GM21528 (cell line): Measurements from ENCODE around the gene DOCK11.

ENCODE experiments used
- ATAC-seq: cut with Tn5 transposase; IDR thresholded peaks from one replicate; pipeline ENCODE4 v1.9.1; 2021; ENCODE audit warnings: mild to moderate bottlenecking, moderate library complexity; ENCODE audit not compliant: unreplicated experiment, low FRiP score

DOCK11 gene

DNA sequence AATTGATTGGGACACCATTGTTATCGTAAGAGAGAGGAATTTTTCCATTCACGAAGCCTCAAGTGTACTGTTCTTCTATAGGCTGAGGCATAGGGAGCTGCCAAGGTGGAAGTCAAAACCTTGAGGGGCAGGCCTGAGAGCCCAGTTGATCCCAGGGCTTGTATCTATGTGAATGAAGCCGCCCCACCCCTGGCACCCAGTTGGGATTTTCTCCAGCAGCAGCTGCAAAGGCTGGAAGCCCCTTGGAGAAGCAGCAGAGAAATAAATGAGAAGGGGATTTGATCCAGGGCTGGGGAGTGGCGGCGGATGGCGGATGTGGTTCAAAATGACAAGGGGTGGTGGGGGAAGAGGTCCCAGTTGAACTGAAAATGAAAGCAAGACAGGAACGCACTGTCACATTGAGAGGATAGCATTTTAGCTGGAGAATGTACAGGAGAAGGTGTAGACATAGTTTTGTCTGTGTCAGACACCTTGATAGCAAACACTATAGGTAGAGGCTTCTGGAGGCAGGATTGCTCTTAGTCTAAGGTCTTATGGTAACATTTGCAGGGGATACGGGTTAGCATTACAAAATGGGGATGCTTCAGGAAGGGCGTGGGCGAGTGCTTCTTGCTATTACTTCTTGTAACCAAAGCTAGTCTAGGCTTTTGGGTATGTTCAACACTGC, 32.6 kb downstream of the DOCK11 start:
- peak; percentile 75 for ATAC-seq

DNA sequence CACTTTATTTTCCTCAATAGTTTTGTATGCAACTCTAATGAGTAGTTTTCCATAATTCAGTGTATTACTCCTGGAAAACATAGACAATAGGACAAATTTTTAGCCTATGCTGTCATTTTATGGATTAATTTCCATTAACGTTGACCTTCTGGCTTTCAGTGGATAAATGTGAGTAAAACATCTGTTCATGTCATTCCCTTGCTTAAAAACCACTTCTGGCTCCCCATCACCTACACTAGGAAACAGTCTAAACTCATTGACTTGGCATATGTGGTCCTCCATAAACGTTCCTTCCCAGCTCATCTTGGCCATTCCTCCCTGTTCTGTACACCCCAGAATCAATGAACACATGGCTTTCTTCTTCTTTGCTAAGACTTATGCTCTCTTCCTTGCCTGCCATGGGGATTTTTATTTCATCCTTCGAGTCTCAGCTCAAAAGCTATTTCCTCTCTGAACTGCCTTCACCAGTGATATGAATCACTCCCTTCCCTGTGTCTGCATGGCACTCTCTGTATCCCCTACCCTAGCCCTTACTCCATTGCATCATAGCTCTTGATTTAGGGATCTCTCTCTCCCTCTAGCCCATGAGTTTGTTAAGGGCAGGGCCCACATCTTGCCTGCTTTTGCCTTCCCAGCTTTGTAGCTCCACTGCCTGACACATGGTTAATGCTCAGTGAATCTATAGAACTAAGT, 34.8 kb downstream of the DOCK11 start:
- no peak for ATAC-seq

DNA sequence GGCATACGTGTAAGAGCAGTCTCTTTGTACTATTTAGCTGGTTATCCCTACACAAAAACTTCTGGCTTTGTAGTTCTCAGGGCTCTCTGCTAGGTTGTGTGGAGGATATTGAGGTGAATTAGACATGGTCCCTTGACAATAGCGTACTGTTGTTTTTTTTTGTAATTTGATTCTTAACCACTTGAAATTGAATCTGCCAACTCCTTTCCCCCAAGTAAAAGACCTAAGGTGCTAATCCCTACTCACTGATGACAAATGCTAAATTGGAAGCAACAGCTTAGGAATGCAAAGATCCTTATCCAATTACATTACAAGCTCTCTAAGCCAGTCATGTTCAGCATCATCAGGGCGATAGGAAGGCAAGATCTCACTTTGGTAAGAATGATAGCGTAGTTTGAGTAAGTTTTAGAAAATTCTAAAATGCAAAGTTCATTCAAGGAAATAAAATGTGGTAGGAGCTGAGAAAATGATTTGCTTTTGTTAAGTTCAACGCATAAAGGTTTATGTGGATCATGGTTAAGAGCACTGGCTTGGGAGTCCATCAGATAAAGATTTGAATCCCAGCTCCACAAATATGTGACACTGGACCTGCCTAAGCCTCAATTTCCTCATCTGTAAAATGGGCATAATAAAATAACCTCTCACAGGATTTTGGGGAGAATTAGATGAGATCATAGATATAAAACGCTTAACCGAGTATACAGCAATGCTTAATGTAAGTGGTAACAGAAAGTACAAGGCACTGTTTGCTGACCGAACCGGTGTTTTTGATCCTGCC, 39.3 kb downstream of the DOCK11 start:
- no peak for ATAC-seq

DNA sequence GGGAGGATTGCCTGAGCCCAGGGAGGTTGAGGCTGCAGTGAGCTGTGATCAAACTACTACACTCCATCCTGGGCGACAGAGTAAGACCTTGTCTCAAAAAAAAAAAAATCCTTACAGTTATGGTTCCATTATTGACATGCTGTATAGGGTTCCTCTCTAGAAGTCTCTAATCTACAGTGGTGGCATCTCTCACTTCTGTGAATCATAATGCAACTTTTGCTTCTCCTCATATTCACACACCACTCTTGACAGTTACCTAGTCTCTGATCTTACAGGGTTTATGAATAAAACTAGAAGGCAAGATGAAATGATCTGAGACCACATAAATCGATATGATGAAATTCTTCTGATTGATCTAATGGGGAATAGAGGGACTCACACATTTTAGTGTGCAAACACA, 40.6 kb downstream of the DOCK11 start:
- ATAC-seq = peak; percentile 66

DNA sequence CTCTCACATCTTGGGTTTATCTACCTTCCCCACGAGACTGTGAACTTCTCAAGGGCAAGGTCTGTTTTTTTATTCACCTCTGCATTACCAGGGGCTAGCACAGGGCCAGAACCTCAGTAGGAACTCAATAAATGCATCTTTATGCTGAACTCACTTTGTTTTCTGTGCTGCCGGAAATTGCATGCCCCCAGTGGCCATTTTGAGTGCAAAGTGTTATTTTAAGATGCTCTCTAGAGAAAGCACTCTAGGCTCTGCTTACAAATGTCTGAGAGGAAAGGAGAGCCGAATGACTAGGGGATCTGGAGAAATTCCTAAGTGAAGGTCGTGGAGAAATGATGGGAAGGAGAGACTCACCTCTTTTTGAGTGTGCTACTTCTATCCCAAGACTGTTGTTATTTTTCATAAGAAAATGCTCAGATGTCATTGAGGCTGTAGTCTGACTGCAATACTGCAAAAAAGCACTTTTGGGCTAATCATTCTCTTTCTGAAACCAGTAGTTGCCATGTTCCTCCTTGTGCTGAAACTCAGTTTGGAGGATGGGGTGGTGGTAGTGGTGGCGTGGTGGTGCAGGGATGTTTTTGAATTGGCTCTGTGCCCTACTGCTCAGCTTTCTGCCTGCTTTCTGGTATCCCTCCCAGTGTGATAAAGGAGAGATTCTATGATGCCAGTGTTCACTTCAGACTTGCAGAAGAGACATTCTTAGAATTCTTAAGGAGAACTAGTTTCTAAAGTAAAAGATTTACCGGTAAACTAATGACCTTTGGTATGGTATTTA, 41.3 kb downstream of the DOCK11 start:
- peak; percentile 85 for ATAC-seq

DNA sequence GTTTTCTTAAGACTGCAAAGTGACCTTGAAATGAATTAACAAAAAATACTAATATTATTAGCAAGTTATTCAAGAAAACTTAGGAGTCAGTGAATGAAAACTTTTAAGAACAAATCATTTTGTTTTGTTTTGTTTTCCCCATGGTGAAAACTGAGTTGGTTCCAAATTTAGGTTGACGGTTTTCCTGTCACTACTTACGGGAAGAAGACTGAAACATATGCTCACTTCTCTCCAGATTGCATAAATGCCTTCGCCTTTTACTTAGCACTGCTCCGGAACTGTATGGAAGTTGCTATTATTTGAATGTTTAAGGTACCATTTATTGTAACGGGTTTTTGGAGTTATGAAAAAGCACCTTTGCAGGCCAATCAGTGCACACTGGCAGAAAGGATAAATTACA, 42.8 kb downstream of the DOCK11 start:
- no peak for ATAC-seq

DNA sequence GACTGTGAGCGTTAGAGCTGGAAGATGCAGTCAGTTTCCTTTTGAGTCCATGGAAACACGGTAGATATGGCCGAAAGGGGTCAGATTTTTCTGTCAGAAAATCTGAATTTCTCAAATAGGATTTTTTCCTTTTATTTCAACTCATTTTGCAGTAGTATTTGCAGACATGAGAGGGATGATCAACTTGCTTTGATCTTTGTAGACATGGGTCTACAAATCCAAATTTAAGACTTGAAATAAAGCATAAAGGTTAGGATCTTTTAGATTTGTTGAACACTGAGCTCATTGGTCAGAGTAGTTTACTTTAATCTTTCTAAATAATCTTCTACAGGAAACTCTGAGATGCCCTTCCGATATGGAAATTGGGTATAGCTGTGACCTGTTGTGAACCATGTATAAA, 44.7 kb downstream of the DOCK11 start:
- no peak for ATAC-seq

DNA sequence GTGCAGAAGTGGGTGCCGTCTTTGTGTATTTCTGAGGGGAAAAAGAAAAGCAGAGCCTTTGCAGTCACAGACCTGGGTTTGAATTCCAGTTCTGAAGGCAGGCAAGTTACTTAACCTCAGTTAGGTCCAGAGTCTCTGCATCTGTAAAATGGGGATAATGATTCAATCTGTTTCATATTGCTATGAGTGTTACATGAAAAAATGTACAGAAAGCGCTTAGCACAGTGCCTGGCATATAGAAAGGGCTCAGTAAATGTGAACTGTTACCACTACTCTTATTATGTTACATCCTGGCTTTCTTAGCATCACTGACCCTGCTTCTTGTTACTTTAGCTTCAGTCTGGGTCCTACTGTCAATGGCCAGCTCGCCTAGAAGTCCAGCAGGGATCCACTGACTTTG, 45.9 kb downstream of the DOCK11 start:
- no peak for ATAC-seq

DNA sequence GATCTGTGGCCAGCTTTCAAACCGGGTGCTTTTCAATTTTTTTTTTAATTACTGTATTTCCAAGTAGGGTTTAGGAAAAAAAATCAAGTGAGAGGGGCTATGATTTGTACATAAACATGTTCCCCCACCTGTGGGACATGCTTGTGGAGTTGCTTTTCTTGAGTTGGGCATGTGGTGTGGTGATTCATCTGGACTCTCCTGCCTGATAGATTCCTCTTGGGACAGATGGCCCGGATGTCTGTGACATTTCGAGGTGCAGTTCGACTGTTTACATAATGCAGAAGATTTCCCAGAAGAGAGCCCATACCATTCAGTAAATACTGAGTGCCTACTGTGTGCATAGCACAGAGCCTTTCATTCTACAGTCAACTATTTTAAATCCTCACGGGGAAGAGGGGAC, 49.9 kb downstream of the DOCK11 start:
- ATAC-seq = no peak

DNA sequence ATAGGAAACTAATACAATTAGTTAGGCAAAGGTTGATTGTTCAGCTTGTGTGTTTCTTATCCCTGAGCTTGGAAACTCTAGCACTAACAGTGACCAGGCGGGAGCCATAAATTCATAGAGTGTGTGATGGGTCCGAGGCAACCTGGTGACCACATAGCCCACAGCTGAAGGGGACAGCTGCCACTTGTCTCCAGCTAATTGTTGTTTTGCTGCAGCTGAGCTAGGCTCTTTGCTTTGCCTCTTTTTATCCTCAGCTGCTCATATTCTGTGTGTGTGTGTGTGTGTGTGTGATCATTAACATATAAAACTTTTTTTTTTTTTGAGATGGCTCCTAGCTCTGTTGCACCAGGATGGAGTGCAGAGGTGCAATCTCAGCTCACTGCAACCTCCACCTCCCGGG, 53.2 kb downstream of the DOCK11 start:
- ATAC-seq = no peak

DNA sequence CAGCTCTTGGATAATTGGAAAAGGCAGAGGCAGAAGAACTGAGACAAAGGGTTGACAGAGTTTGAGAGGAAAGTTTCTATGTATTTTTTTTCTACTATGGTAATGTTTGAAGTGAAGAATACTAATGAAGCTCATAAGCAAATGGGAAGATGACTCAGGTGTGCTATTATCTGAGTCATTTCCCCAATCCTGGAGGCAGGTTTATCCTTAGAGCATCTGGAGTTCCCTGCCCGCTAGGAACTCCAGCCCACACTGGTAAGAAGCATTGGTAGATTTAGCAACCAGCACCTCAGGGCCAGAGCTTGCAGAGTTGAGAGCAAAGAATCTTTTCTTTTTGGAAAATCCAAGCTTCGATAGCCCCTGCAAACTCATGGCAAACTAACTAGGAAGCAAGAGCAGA, 55.2 kb downstream of the DOCK11 start:
- no peak for ATAC-seq

DNA sequence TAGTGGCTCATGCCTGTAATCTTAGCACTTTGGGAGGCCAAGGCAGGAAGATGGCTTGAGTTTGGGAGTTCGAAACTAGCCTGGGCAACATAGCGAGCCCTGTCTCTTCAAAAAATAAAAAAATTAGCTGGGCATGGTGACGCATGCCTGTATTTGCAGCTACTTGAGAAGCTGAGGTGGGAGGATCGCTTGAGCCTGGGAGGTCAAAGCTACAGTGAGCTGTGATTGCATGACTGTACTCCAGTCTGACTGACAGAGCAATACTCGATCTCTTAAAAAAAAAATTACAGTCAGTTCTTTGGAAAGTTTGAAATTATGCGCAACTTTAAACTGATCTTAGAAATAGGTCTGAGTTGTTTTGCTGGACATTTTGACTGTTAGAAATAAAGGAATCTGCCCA, 55.8 kb downstream of the DOCK11 start:
- ATAC-seq = no peak

DNA sequence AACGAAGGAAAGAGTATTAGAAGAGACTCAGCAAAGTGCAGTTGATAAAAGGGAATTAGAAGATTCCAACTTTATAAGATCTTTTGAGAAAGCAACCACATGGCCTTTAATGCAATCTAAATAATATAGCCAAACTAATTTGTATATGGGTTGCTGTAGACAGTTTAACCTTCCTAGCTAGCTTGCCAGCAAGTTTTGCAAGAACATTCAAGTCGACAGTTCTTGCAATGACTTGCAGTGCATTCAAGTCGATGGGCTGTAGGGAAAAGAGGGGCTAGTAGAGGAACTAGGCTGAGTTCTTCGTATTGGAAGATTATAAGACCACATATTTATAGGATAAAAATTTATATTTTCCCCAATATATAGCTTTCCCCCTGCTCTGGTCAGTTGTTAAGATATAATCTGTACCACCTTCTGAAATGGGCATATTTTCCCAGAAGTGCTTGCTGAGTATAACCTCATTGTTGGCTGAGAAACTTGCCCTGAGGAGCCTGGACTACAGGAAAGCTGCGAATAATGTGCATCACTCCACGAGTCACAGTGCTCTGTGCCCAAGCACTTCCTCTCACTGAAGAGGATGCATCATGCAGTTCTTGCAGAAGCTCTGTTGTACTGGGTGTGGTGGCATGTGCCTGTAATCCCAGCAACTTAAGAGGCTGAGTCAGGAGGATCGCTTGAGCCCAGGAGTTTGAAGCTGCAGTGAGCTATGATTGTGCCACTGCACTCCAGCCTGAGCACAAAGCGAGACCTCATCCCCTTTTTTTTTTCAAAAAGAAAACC, 56.7 kb downstream of the DOCK11 start:
- no peak for ATAC-seq

DNA sequence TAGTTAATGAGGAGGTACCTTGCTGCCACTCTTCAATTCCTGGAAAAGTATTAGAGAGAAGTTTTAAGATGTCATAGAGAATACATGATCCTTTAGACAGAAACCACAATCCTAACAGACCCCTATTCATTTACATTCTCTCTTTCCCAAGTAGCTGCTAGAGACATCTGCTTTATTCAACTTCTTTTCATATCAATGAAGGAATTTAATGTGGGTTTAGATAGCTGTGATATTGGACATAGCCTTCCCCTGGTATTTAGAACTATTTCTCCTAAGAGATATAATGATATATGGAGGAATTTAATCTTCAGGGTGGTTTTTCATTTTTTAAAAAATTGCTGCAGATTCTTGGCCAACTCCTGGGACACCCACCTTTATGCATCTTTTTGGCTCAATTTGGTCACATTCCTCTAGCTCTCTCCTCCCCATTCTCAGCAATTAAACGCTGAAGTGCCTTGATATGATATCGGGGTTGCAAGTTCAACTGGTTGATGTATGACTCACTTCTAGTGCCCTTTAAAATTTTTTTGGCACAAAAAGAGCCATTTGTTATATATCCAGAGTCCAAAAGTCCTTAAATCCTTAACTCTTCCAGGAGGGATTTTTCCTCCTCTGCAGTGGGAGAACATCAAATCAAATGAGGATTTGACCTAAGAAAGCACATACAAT, 57.6 kb downstream of the DOCK11 start:
- no peak for ATAC-seq

DNA sequence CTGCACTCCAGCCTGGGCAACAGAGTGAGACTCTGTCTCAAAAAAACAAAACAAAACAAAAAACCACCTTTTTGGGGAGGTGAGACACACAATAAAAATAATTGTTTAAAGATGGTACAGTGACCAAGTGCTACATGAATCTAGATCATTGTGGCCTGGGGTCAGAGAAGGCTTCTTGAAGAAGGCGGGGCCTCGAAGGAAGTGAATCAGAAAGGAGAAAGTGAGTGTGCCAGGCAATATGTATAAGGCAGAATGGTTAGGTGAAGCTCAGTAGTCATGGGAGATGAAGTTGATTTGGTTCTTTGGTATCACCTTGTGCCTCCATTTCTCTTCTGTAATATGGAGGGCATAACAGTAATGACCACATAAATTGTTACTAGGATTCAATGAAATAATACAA, 58.9 kb downstream of the DOCK11 start:
- ATAC-seq = no peak

DNA sequence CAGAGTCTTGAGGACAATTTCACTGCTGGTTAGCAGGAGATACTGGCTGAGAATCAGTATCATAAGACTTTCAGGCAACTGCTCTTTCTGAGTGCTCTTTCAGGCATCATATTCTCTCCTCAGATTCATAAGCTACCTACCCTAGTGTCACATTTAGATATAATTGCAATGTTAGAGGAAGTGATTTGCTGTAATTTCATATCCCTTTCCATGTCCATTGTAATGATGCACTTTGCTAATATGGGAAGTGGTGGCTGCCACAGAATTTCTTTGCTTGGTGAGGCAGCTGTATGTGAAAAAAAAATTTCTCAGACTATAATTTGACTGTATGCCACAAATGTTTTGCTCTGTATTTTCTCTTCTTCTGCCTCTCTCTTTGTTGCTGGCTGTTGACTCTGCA, 63.3 kb downstream of the DOCK11 start:
- no peak for ATAC-seq

DNA sequence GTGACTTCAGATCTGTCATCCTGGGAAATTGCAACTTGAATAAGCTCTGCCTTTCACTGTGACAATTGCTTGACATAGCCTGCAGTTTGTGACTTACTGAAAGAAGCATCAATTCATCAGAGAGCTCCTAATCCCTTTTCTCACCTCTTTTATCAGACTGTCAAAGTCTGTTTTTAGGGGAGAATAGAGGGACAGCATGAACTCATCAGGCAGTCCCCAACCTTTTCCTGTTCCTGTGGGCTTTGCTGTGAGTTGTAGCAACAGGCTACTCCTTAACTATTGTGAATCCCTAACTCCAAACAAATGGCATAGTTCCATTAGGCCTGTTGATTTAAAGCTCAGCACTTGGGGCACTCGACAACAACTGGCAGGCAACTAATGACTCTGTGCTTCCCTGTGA, 64.9 kb downstream of the DOCK11 start:
- no peak for ATAC-seq

DNA sequence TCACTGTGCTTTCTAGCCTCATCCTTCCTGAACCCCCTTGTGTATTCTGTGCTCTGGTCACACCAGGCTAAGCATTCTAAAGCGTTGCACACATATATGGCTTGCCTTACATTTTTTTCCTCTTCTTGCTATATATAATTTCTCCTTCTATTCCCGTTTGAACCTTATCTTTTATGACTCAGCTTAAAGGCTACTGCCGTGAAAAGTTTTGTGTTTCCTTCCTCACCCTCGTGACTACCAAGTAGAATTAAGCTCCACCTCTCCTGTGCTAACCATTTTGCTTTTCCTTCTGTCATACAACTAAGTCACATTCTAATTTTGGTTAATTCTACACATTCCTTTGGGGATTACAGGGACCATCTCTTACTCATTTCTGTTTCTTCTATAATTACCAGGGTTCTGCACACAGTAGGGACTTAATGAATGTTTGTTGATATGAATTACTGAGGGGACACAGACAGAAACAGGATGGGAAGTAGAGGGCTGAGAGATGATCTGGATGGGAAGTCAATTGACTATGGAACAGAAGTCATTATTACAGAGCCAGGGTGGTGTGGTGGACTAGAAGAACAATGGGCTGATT, 67.1 kb downstream of the DOCK11 start:
- no peak for ATAC-seq

DNA sequence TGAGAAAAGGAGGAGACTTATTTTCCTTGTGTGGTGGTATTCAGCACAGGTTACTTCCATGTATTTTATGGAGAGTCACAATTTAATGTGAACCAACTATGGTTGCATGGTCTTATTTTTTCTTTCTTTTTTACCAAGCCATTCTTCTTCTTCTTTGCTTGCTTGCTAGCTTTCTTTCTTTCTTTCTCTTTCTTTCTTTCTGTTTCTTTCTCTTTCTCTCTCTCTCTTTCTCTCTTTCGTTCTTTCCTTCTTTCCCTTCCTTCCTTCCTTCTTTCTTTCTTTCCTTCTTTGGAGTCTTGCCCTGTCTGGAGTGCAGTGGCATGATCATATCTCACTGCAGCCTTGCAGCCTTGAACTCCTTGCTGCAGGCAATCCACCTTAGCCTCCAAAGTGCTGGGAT, 68.9 kb downstream of the DOCK11 start:
- no peak for ATAC-seq
